Ectodermal cell (in vitro differentiated cells): ENCODE measurements around the gene PCSK4.

Experiments
- H3K27ac ChIP-seq: 2 replicates; pipeline ENCODE4 v1.7.0; 2013; ENCODE audit warnings: mild to moderate bottlenecking, low read depth, low read length; ENCODE audit not compliant: insufficient read depth, poor library complexity, severe bottlenecking
- H3K27me3 ChIP-seq: 2 replicates; pipeline ENCODE4 v1.7.0; 2013; ENCODE audit warnings: mild to moderate bottlenecking, low read length; ENCODE audit not compliant: insufficient read depth, control insufficient read depth, poor library complexity, severe bottlenecking
- H3K36me3 ChIP-seq: one replicate; pipeline ENCODE4 v1.7.0; 2013; ENCODE audit warnings: low read length; ENCODE audit not compliant: control insufficient read depth, insufficient read depth
- H3K4me1 ChIP-seq: one replicate; pipeline ENCODE4 v1.7.0; 2013; ENCODE audit warnings: low read length; ENCODE audit not compliant: control insufficient read depth, insufficient read depth
- H3K4me3 ChIP-seq: 2 replicates; pipeline ENCODE4 v1.7.0; 2013; ENCODE audit warnings: low read depth, low read length, control low read depth; ENCODE audit not compliant: insufficient read depth
- H3K9me3 ChIP-seq: 2 replicates; pipeline ENCODE4 v1.7.0; 2013; ENCODE audit warnings: mild to moderate bottlenecking, low read length, moderate library complexity; ENCODE audit not compliant: control insufficient read depth
- WGBS, 2 experiments: methylation state at CpG; one replicate each; pipeline ENCODE4 v1.1.7; 2013; ENCODE audit warnings: missing lambda C conversion rate in 2 of 2; 5-methylcytosine and 5-hydroxymethylcytosine counted together

The PCSK4 gene

DNA sequence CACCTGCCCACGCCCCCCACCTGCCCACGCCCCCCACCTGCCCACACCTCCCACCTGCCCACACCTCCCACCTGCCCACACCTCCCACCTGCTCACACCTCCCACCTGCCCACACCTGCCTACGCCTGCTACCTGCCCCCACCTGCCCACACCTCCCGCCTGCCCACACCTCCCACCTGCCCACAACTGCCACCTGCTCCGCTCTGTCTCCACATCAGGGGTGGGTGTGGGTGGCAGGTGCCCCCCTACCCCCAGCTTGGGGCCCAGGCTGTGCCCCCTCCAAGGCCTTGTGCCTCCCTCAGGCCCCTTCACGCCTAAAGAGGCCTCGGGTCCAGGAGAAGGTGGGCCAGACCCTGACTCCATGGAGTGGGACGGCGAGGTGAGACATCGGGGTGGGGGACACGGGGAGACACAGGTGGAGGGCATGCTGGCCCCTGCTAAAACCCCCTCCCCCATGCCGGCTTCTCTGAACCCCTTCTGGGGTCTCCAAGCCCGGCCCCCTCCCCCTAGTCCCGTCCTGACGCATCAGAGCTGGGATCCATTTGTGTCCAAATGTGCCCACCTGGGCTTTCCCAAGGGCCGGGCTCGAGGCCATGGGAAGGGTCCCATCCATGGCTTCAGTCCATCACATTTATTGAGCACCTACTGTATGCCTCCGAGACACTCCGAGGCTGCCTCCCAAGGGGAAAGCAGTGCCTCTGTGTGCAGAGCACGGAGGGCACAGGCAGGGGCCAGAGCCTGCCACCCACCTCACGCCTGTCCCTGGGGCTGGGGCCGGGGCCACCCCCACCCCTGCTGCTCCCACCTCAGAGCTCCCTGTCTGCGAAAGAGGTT lies 38.7 kb upstream of the PCSK4 start:
- no peaks in the 10 kb centered on the region for H3K9me3 ChIP-seq
- H3K27me3 ChIP-seq: peaks cover 32% of the 10 kb centered on the region
- H3K4me3 ChIP-seq: no peak overlapping the region
- 90 to 92% methylated on average over 21 of the region's 23 CpGs for WGBS, 2 experiments
- no peaks in the 10 kb centered on the region for H3K36me3 ChIP-seq
- H3K4me1 ChIP-seq: no peaks in the 10 kb centered on the region
- H3K27ac ChIP-seq: no peak overlapping the region

DNA sequence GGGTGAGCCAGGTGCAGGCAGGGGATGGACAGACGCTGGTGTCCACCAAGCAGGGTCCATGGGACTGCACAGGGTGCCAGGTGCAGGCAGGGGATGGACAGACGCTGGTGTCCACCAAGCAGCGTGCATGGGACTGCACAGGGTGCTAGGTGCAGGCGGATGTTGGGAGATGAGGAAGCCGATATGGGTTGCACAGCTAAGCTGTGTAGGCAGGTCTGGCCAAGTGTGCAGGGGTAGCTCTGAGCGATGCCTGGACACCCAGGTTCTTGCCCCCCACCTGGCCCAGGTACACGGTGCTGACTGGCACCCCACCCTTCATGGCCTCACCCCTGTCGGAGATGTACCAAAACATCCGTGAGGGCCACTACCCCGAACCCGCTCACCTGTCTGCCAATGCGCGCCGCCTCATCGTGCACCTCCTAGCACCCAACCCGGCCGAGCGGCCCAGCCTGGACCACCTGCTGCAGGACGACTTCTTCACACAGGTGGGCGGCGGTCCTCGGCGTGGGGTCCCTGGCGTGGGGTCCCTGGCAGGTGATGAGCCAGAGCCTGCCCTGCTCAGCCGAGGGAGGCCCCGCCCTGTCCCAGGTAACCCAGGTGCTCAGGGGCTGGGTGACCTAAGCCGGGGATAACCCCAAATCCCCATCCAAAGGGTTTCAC lies 37.6 kb upstream of the PCSK4 start:
- Histone ChIP-seq H3K27me3 (peaks cover 42% of the 10 kb centered on the region), H3K9me3 (no peaks in the 10 kb centered on the region), H3K36me3 (no peaks in the 10 kb centered on the region), H3K27ac (no peak overlapping the region), H3K4me1 (no peaks in the 10 kb centered on the region), H3K4me3 (no peak overlapping the region)
- WGBS, 2 experiments: 82 to 83% methylated on average over 27 of the region's 27 CpGs

DNA sequence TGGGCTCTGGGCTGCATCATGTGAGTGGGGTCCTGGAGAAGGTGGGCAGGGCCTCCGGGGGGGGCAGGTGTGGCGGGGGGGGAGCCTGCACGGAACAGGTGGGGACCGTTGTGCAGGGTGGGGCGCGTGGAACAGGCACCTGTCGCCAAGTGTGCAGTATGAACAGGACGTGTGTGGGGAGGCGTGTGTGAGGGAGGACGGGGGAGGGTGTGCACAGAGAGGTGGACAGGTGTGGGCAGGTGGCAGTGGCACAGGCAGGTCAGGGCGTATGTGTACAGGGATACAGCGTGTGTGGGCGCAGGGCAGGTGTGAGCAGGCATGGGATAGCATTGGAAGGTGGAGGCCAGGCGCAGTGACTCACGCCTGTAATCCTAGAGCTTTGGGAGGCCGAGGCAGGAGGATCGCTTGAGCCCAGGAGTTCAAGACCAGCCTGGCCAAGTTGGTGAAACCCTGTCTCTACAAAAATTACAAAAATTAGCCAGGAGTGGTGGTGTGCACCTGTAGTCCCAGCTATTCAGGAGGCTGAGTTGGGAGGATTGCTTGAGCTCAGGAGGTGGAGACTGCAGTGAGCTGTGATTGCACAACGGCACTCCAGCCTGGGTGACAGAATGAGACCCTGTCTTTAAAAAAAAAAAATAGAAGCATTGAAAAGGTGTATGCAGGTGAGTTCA lies 37.0 kb upstream of the PCSK4 start:
- Histone ChIP-seq H3K4me3 (no peak overlapping the region), H3K9me3 (no peaks in the 10 kb centered on the region), H3K27ac (no peak overlapping the region), H3K27me3 (peaks cover 49% of the 10 kb centered on the region), H3K36me3 (no peaks in the 10 kb centered on the region), H3K4me1 (no peaks in the 10 kb centered on the region)
- WGBS, 2 experiments: 82 to 83% methylated on average over 18 of the region's 18 CpGs

DNA sequence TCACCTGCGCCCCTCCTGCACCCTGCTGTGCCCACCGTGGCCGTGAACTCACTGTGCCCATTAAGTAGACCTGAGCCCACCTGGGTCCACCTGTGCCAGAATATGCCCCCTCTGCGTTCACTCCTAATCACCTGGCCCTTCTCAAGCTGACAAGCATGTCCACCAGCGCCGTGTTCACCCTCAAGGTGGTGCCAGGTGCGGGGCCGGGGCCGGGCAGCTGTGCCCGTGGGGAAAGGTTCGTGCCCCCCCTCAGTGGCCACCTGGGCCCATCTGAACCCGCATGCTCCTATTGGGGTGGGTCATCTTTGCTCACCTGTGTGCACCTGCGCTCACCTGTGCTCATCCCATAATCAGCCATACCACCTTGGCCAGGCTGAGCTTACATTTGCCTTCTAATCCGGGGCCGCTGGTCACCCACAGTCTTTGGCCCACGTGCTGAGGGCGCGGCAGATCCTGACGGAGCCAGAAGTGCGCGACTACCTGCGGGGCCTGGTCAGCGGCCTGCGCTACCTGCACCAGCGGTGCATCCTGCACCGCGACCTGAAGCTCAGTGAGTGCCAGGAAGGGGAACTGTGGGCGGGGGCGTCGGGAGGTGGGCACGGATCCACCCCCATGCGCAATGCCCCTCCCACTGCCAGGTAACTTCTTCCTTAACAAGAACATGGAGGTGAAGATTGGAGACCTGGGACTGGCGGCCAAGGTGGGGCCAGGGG lies 36.1 kb upstream of the PCSK4 start:
- Histone ChIP-seq H3K27me3 (peaks cover 58% of the 10 kb centered on the region), H3K9me3 (no peaks in the 10 kb centered on the region), H3K4me3 (no peak overlapping the region), H3K36me3 (no peaks in the 10 kb centered on the region), H3K4me1 (no peaks in the 10 kb centered on the region), H3K27ac (no peak overlapping the region)
- WGBS, 2 experiments: 82 to 83% methylated on average over 33 of the region's 33 CpGs

DNA sequence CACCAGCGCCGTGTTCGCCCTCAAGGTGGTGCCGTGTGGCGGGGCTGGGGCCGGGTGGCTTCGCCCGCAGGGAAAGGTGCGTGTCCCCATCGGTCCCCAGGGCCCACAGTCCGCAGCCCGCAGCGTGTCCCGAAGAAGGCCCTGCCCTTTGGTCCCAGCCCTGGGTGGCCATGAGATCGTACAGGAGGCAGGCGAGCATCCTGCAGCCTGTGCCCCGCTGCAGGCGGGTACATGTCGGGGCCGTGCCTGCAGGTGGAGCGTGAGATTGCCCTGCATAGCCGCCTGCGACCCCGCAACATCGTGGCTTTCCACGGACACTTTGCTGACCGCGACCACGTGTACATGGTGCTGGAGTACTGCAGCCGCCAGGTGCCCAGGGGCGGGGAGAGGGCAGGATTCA lies 35.2 kb upstream of the PCSK4 start:
- Histone ChIP-seq H3K27me3 (peaks cover 59% of the 10 kb centered on the region), H3K27ac (no peak overlapping the region), H3K4me1 (no peaks in the 10 kb centered on the region), H3K4me3 (no peak overlapping the region), H3K9me3 (no peaks in the 10 kb centered on the region), H3K36me3 (no peaks in the 10 kb centered on the region)
- 71 to 72% methylated on average over 31 of the region's 31 CpGs for WGBS, 2 experiments

DNA sequence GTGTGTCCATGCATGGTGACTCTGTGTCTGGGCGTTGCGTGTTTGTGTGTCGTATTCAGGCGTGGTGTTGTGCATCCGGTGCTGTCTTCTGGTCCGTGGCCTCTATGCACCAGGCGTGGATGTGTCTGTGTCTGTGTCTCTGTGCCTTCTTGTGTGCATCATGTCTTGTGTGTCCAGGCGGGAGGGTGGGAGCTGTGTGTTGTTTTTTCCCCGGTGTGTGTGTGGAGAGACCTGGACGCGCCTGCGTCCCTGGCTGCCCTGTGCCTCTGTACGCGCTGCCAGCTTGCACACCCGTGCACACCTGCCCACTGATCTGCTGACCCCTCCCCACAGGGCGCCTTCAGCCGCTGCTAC lies 34.8 kb upstream of the PCSK4 start:
- H3K4me1 ChIP-seq: no peaks in the 10 kb centered on the region
- 74% methylated on average over 17 of the region's 17 CpGs for WGBS, 2 experiments
- H3K27me3 ChIP-seq: peaks cover 62% of the 10 kb centered on the region
- no peak overlapping the region for H3K27ac ChIP-seq
- no peaks in the 10 kb centered on the region for H3K9me3 ChIP-seq
- H3K36me3 ChIP-seq: no peaks in the 10 kb centered on the region
- no peak overlapping the region for H3K4me3 ChIP-seq

DNA sequence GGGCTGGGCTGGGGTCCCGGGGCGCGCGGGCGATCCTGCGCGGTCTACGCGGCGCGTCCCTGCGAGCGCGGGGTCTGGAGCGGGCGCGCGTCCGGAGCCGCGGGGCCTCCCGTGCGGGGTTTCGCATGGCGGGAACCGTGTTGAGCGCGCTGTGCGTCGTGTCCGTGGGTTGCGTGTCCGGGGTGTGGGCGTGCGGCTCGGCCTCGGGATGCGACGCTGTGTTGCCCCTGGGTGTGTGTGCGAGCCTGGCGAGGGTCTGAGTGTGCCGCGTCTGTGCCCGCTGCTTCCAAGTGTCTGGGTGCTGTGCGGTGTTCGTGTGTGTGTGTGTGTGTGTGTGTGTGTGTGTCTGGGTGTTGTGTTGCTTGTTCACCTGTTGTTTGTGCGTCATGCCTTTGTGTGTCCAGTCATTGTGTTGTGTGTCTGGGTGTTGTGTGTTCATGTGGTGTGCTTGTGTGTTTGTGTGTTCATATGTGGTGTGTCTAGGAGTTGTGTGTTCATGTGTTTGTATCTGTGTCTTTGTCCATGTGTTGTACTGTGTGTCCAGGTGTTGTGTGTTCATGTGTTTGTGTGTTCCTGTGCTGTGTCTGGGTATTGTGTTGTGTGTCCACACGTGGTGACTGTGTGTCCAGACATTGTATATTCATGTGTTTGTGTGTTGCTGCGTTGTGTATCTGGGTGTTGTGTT lies 34.3 kb upstream of the PCSK4 start:
- Histone ChIP-seq H3K4me3 (peak overlapping the region; percentile 16), H3K27ac (no peak overlapping the region), H3K9me3 (no peaks in the 10 kb centered on the region), H3K27me3 (peaks cover 64% of the 10 kb centered on the region), H3K4me1 (no peaks in the 10 kb centered on the region), H3K36me3 (no peaks in the 10 kb centered on the region)
- 22 to 25% methylated on average over 49 of the region's 49 CpGs for WGBS, 2 experiments

DNA sequence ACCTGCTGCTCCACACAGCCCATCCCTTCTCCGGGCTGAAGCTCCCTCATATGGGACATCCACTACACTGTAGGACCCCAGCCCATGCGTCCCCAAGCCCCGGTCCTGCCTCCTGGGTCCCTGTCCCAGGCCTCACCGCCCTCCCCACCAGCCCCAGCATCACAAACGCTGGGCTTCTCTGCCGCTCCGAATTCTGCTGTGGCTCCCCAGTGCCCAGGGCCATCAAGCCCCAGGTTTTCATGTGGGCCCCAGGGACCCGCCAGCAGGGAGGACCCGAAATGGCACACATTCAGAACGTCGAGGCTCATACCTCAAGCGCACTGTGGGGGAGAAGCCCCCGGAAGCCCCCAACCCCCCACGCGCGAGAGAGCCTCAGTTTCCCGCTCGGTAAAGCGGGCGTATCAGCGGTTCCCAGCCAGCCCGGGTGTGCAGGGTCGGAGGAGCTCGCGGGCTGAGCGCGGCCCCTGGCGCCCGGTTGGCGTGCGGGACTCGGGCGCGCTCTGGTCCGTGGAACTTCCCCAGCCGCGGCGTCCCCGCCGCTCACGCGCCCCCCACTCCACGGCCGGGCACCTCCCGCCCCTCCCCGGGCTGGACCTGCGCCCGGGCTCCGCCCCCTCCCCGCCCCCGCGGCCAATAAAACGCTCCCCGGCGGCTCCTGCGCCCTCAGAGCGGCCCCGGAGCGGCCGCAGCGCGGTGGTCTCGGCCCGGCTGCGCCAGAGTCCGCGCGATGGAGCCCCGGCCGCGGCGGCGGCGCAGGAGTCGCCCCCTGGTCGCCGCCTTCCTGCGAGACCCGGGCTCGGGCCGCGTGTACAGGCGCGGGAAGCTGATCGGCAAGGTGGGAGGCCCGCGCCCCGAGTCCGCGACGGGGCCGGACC lies 33.5 kb upstream of the PCSK4 start, which contains the start of gene PLK5:
Gene PLK5, plus strand, starts transcription at position 666 of the 875 bp plus-strand sequence. CDS start 2,920 bp downstream, outside the sequence.
- Histone ChIP-seq H3K4me3 (peak within 1 kb of the TSS; percentile 16), H3K9me3 (no peaks in the 10 kb centered on the region), H3K27ac (no peak within 1 kb of the TSS), H3K27me3 (peaks cover 64% of the 10 kb centered on the region), H3K4me1 (no peaks in the 10 kb centered on the region), H3K36me3 (no peaks in the 10 kb centered on the region)
- 11 to 12% methylated on average over 92 of the region's 92 CpGs for WGBS, 2 experiments

DNA sequence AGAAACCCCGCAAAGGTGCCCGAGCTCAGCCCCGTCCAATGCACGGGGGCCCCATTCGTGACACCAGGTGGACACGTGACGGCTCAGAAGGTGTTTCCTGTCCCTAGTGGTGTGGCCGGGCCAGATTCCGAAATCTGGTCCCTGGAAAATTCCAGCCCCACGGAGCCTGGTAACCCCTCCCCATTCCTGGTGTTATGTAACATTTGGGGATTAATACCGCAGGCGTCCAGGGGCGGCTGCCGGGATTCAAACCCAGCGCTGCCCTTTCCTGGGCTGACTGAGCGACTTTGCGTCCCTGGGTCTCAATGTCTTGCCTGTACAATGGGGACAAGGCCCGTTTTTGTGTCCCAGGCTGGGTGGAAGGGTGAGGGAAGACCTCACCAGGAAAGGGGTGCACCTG lies 32.7 kb upstream of the PCSK4 start:
- no peaks in the 10 kb centered on the region for H3K9me3 ChIP-seq
- H3K27ac ChIP-seq: no peak overlapping the region
- peaks cover 64% of the 10 kb centered on the region for H3K27me3 ChIP-seq
- no peaks in the 10 kb centered on the region for H3K4me1 ChIP-seq
- no peaks in the 10 kb centered on the region for H3K36me3 ChIP-seq
- 77 to 82% methylated on average over 18 of the region's 18 CpGs for WGBS, 2 experiments
- no peak overlapping the region for H3K4me3 ChIP-seq
